GM23248 (cell line): ENCODE measurements around the gene SERPINB8.

Experiments
- EZH2 ChIP-seq: fragments of 200-600 bp; sonication (generic); IDR thresholded peaks from 2 replicates; pipeline ENCODE4 v1.6.1; 2018; ENCODE audit warnings: antibody characterized with exemption, mild to moderate bottlenecking; ENCODE audit not compliant: insufficient read depth, poor library complexity, severe bottlenecking
- EZH2phosphoT487 ChIP-seq: fragments of 200-600 bp; sonication (generic); IDR thresholded peaks from 2 replicates; pipeline ENCODE4 v1.6.1; 2018; ENCODE audit warnings: antibody characterized with exemption, moderate library complexity, mild to moderate bottlenecking, low read depth; ENCODE audit not compliant: insufficient read depth

DNA sequence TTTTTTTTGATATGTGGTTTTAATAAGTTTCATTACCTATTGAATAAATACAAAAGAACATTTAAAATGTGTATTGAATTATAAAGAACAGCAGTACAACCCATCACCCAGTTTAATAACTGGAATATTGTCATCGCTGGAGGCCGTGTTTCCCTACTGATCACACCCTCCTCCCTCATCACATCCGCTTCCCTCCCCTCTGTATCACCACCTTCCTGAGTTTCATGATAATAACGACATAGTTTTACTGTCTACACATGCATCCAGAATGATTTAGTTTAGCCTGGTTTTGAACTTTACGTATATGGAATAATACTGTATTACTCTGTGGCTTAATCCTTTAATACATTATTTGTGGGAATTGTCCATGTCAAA, 2.1 kb downstream of the SERPINB8 start:
- TF ChIP-seq EZH2phosphoT487 (no peak), EZH2 (no peak)
